CD4-positive, alpha-beta T cell (primary cell): ENCODE measurements around the gene ENPP7. TPM values are rescaled to one million over a fixed set of nuclear protein-coding genes. Genes with fewer than 3 reads are reported as not detected.
A peak's percentile ranks its signal among the peaks of the same experiment; 100 is the strongest.

Source experiments
- ATAC-seq: fragments of 200-7000 bp; cut with Tn5 transposase; one replicate; pipeline ENCODE4 v1.10.0; 2022; ENCODE audit warnings: mild to moderate bottlenecking; ENCODE audit not compliant: poor library complexity
- CTCF ChIA-PET: fragments of 350-600 bp; sonication (Branson Sonifier 250); formaldehyde crosslinking; loops from one replicate; lab custom pipeline; 2021; ENCODE audit warnings: antibody characterized with exemption, inconsistent platforms; lab: Charles Lee
- POLR2A ChIA-PET: fragments of 350-600 bp; sonication (Branson Sonifier 250); formaldehyde crosslinking; loops from one replicate; lab custom pipeline; 2021; ENCODE audit warnings: antibody characterized with exemption, inconsistent platforms; lab: Charles Lee
- DNase-seq, 14 experiments: peaks; one replicate each; pipeline ENCODE4 v3.0.0-alpha.2; 2013 to 2020; ENCODE audit warnings: mixed read lengths in 2 of 14
- H3K27ac ChIP-seq, 2 donors: one replicate each; pipeline versions ENCODE4 v1.5.1 to v1.7.0; 2013; ENCODE audit warnings: low read length in 2 of 2, low read depth in 1 of 2, mild to moderate bottlenecking in 1 of 2
- H3K27me3 ChIP-seq, 2 experiments: 1 replicate in 1 of 2; 2 replicates in 1 of 2; pipeline versions ENCODE4 v1.6.1 to v1.7.0; 2013; ENCODE audit warnings: low read length in 2 of 2, control low read depth in 1 of 2, mild to moderate bottlenecking in 1 of 2, moderate library complexity in 1 of 2; ENCODE audit not compliant: insufficient read depth in 2 of 2, control insufficient read depth in 1 of 2
- H3K36me3 ChIP-seq: one replicate; pipeline ENCODE4 v1.6.1; 2013; ENCODE audit warnings: low read length, control low read depth; ENCODE audit not compliant: insufficient read depth
- H3K4me1 ChIP-seq: one replicate; pipeline ENCODE4 v1.6.1; 2013; ENCODE audit warnings: low read length, control low read depth; ENCODE audit not compliant: insufficient read depth
- H3K4me3 ChIP-seq: one replicate; pipeline ENCODE4 v1.5.1; 2013; ENCODE audit warnings: mild to moderate bottlenecking, low read length, moderate library complexity
- H3K9me3 ChIP-seq, 2 experiments: 1 replicate in 1 of 2; 2 replicates in 1 of 2; pipeline versions ENCODE4 v1.6.1 to v1.7.0; 2013; ENCODE audit warnings: low read length in 2 of 2, mild to moderate bottlenecking in 2 of 2, control low read depth in 1 of 2, moderate library complexity in 1 of 2; ENCODE audit not compliant: control insufficient read depth in 1 of 2, insufficient read depth in 1 of 2
- H3K27ac Mint-ChIP-seq: one replicate; pipeline ENCODE4 v1.8.0; 2020; ENCODE audit warnings: mixed read lengths
- H3K27me3 Mint-ChIP-seq: one replicate; pipeline ENCODE4 v1.8.0; 2021; ENCODE audit warnings: mixed read lengths
- H3K36me3 Mint-ChIP-seq: one replicate; pipeline ENCODE4 v1.8.0; 2021; ENCODE audit warnings: low read depth, mixed read lengths
- H3K4me1 Mint-ChIP-seq: one replicate; pipeline ENCODE4 v1.8.0; 2021; ENCODE audit warnings: low read depth, mixed read lengths
- H3K4me3 Mint-ChIP-seq: one replicate; pipeline ENCODE4 v1.8.0; 2020; ENCODE audit warnings: mild to moderate bottlenecking, mixed read lengths
- H3K9me3 Mint-ChIP-seq: one replicate; pipeline ENCODE4 v1.8.0; 2020; ENCODE audit warnings: mixed read lengths
- CTCF ChIP-seq: fragments of 200-600 bp; IDR thresholded peaks from one replicate; pipeline ENCODE4 v1.8.0; 2022; ENCODE audit warnings: antibody characterized with exemption, mild to moderate bottlenecking
- intact Hi-C, 2 experiments: fragments of 100-400 bp; cut with DNase I in 1 of 2; cut with micrococcal nuclease in 1 of 2; formaldehyde crosslinking; loops; one replicate each; pipeline versions ENCODE4 v1.15.1 to v1.9.0; 2023 to 2025; cut with DNase I, micrococcal nuclease
- total RNA-seq, 174 experiments: library from RNA in 2 of 174; stranded (reverse) in 2 of 174; gene quantifications; one replicate each; pipeline ENCODE4 v1.2.3 and lab custom pipeline; 2021 to 2026

Gene ENPP7
- total RNA-seq, 2 experiments from 2014 or later = not detected

GRCh38 chr17:79749958-79750357 is 19.2 kb downstream of the ENPP7 start:
- ATAC-seq (no peak), DNase-seq (no peak)
- Histone ChIP-seq H3K4me3 (no peak overlapping the region), H3K4me1 (peaks cover 28% of the 10 kb centered on the region), H3K27me3 (peaks cover 44 to 54% of the 10 kb centered on the region in 2 experiments), H3K27ac (no peak overlapping the region), H3K36me3 (no peaks in the 10 kb centered on the region), H3K9me3 (peaks cover 0 to 5% of the 10 kb centered on the region in 2 experiments)
- intact Hi-C loops = loop anchor here in 1 of 2 experiments (5.0 kb wide), 2 partner anchors 47 to 62 kb away; partner anchors contain the start of gene CBX8
- H3K27ac Mint-ChIP-seq = no peak overlapping the region
- CTCF ChIA-PET = no interaction called here
- POLR2A ChIA-PET = no interaction called here
- peaks cover 74% of the 10 kb centered on the region for H3K27me3 Mint-ChIP-seq
- no peaks in the 10 kb centered on the region for H3K36me3 Mint-ChIP-seq
- TF ChIP-seq CTCF = no peak
- no peak overlapping the region for H3K4me3 Mint-ChIP-seq
- peaks cover 19% of the 10 kb centered on the region for H3K4me1 Mint-ChIP-seq
- H3K9me3 Mint-ChIP-seq = no peaks in the 10 kb centered on the region

GRCh38 chr17:79750650-79751545 is 20.2 kb downstream of the ENPP7 start:
- CTCF ChIA-PET = interaction anchor here (1.1 kb wide), 1 partner anchor 9 kb away, joined by 5 read pairs; no protein-coding TSS in a partner anchor

GRCh38 chr17:79752175-79752574 is 21.4 kb downstream of the ENPP7 start:
- H3K27me3 ChIP-seq = peaks cover 30 to 47% of the 10 kb centered on the region in 2 experiments
- Mint-ChIP-seq H3K27ac (no peak overlapping the region), H3K4me3 (no peak overlapping the region), H3K9me3 (no peaks in the 10 kb centered on the region), H3K36me3 (no peaks in the 10 kb centered on the region), H3K4me1 (peaks cover 5% of the 10 kb centered on the region), H3K27me3 (peaks cover 62% of the 10 kb centered on the region)
- H3K4me1 ChIP-seq = peaks cover 9% of the 10 kb centered on the region
- H3K27ac ChIP-seq = no peak overlapping the region
- H3K9me3 ChIP-seq = peaks cover 0 to 4% of the 10 kb centered on the region in 2 experiments
- ChIA-PET POLR2A (no interaction called here), CTCF (interaction anchor here (0.6 to 1.1 kb wide), 2 partner anchors 10 to 14 kb away, joined by 3 to 5 read pairs; no protein-coding TSS in a partner anchor)
- intact Hi-C loops = no loop called here
- H3K4me3 ChIP-seq = no peak overlapping the region
- DNase-seq = peak in 2 of 14 experiments; percentile 44 to 54
- no peak for TF ChIP-seq CTCF
- no peaks in the 10 kb centered on the region for H3K36me3 ChIP-seq
- peak; percentile 51 for ATAC-seq

More at GRCh38 chr17:79750650-79751545, 20.2 kb downstream of the ENPP7 start:
- H3K9me3 ChIP-seq = peaks cover 0 to 5% of the 10 kb centered on the region in 2 experiments
- ATAC-seq (no peak), DNase-seq (no peak)
- peaks cover 21% of the 10 kb centered on the region for H3K4me1 ChIP-seq
- no peak for TF ChIP-seq CTCF
- H3K27ac ChIP-seq = no peak overlapping the region
- Mint-ChIP-seq H3K27me3 (peaks cover 68% of the 10 kb centered on the region), H3K36me3 (no peaks in the 10 kb centered on the region), H3K9me3 (no peaks in the 10 kb centered on the region), H3K4me3 (no peak overlapping the region), H3K27ac (no peak overlapping the region), H3K4me1 (peaks cover 11% of the 10 kb centered on the region)
- H3K27me3 ChIP-seq = peaks cover 40 to 57% of the 10 kb centered on the region in 2 experiments
- no peak overlapping the region for H3K4me3 ChIP-seq
- intact Hi-C loops = no loop called here
- H3K36me3 ChIP-seq = no peaks in the 10 kb centered on the region
- POLR2A ChIA-PET = no interaction called here
